H54 (cell line): ENCODE data around the gene FGF16.
"Not testable (repeated sequence)": the region's sequence is repeated elsewhere in the genome, so short reads cannot be mapped to it uniquely, and the experiment has no call there.

Experiments used
- DNase-seq: peaks from one replicate; pipeline ENCODE4 v3.0.0; 2011; ENCODE audit warnings: low spot score, mixed read lengths; ENCODE audit not compliant: insufficient read length
- FAIRE-seq: peaks from 3 replicates; lab custom pipeline; 2011; peaks lifted over from hg19 to GRCh38; lab: Jason Lieb, UNC
- POLR2A ChIP-seq: IDR thresholded peaks from 2 replicates; pipeline ENCODE4 v1.6.1; 2011; ENCODE audit warnings: low read depth, mild to moderate bottlenecking, low read length

FGF16 gene

GRCh38 chrX:77493677-77494553 lies 46.7 kb downstream of the FGF16 start:
- DNase-seq = peak; percentile 10
- peak; percentile 48 for FAIRE-seq
- TF ChIP-seq POLR2A = no peak

- not testable (repeated sequence) for DNase-seq, FAIRE-seq
Observed at GRCh38 chrX:77500164-77500563, 53.0 kb downstream of the FGF16 start.

- no peak for TF ChIP-seq POLR2A
- DNase-seq = no peak
- FAIRE-seq = no peak
Observed at GRCh38 chrX:77502951-77503525, 55.8 kb downstream of the FGF16 start.

- TF ChIP-seq POLR2A = no peak
- FAIRE-seq (no peak), DNase-seq (no peak)
Observed at GRCh38 chrX:77505227-77505626, 58.0 kb downstream of the FGF16 start.
